Measurements from ENCODE around the gene SERPINA9.
A peak's percentile ranks its signal among the peaks of the same experiment; 100 is the strongest.
"Not testable (repeated sequence)": the region's sequence is repeated elsewhere in the genome, so short reads cannot be mapped to it uniquely, and the experiment has no call there.

Gene SERPINA9

DNA sequence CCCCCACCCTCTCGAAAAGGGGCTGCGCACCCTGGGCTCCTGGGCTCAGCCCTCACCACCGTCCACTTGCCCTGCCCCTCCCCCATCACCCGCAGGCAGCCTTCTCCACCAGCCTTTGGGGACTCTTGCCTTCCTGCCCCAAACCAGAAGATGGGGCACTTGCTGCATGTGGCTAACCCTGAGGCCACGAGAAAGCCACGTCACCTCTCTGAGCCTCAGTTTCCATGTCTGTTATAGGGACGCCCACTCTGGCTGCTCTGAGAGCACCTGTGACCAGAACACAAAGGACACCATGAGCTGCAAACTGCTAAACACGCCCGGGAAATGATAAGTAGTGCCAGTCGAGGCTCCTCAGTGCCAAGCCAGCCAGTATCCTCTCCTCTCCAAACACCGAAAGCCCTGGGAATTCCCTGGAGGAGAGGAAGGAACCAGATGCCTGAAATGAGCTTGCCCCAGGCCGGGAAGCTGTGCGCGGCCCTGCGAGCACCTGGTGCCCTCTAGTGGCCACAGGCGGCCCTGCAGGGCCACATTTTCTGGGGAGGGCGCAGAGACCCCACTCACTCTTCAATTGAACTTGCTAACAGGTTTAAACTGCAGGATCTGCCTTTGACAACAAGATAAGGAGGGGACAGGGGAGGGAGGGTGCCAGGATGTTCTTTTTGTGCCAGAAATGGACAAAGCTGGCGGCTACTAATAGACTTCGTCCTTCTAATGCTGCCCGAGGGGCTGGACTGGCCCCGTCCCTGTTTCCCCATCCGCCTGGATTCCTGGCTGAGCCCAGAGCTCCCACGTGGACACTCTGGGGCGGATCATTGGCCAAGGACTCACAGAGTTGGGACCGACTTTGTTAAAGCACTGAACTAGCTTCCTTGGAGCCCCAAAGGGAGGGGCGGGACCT is 10.2 kb upstream of the SERPINA9 start:
- DNase-seq: peak in 1 of 2 donors; percentile 7

- DNase-seq: no peak
Measured at GRCh38 chr14:94484481-94484880, 8.5 kb upstream of the SERPINA9 start.

DNA sequence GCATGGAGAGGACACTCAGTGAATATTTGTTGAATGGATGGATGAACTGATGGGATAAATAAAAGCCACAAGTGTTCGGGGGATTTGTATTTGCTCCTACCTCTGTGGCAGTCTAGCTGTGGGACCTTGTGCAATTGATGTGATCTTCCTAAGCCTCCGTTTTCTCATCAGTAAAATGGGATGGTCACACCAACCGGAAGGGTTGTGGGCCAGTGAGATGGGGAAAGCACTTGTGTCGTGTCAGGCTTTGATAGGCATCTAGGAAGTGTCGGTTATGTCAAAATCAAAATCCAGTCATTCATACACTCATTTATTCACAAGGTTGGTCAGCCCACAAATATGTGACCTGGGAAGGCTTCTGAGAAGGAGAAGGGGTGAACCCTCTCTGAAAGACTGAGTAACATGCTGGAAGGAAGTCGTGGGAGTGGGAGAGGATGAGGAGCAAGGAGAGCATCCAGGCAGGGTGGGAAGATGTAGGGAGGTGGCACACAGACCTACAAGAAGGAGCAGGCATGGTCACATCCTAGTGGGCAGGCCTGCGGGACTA is 7.8 kb upstream of the SERPINA9 start:
- DNase-seq: no peak

DNA sequence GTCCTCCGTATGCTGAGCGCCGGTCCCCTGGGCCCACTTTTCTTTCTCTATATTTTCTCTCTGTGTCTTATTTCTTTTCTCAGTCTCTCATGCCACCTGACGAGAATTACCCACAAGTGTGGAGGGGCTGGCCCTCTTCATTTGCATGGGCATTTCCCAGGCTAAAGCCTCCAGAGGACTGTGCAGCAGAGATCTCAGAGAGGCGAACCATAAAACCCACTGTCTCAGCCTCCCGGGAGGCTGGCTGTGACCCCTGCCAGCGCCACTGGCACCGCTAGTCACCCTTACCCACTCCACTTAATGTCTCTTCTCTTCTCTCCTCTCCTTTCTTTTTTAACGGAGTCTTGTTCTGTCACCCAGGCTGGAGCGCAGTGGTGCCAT is 7.1 kb upstream of the SERPINA9 start:
- no peak for DNase-seq

DNA sequence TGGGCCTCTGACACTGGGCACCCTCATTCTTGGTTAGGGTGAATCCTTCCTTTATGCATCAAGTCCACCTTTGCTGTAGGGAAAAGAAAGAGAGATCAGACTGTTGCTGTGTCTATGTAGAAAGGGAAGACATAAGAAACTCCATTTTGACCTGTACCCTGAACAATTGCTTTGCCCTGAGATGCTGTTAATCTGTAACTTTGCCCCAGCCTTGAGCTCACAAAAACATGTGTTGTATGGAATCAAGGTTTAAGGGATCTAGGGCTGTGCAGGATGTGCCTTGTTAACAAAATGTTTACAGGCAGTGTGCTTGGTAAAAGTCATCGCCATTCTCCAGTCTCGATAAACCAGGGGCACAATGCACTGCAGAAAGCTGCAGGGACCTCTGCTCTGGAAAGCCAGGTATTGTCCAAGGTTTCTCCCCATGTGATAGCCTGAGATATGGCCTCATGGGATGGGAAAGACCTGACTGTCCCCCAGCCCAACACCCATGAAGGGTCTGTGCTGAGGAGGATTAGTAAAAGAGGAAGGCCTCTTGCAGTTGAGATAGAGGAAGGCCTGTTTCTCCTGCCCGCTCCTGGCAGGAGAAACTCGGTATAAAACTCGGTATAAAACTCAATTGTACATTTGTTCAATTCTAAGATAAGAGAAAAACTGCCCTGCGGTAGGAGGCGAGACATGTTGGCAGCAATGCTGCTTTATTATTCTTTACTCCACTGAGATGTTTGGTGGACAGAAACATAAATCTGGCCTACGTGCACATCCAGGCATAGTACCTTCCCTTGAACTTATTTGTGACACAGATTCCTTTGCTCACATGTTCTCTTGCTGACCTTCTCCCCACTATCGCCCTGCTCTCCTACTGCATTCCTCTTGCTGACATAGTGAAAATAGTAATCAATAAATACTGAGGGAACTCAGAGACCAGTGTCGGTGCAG is 6.4 kb upstream of the SERPINA9 start:
- DNase-seq: not testable (repeated sequence)

- DNase-seq: no peak
Measured at GRCh38 chr14:94481468-94482131, 5.6 kb upstream of the SERPINA9 start.

DNA sequence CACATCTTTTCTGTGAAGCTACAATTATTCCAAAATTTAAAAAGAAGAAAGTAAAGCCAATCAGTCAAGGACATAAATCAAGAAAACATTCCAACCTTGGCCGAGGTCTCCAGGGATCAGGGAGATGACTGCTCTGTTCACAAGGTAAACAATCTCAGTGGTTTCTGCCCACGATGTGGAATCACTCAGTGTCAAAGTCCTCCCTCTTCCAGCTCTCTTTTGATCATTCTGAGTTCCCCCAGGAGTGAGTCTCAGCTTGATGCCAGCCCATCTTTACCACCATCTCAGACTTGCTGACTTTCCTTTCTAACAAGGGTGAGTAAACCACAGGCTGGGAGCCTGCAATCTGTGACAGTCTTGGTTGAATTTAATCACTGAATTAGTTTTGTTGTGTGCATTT is 4.8 kb upstream of the SERPINA9 start:
- DNase-seq: no peak

DNA sequence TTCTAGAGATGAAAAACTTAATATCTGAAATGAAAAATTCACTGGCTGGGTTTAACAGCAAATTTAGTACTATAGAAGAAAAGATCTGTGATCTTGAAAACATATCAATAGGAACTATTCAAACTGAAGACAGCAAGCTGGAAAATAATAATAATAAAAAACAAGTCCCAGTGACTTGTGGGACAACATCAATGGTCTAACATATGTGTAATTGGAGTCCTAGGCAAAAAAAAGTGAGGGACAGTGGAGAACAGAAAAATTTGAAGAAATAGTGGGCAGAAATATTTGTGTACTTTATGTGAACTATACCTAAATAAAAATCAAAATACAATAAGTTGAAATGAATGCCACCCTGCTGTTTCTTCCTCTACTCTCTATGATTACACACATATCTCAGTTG is 2.4 kb upstream of the SERPINA9 start:
- DNase-seq: no peak

GRCh38 chr14:94474581-94475031 is 1.4 kb downstream of the SERPINA9 start:
- DNase-seq: no peak

DNA sequence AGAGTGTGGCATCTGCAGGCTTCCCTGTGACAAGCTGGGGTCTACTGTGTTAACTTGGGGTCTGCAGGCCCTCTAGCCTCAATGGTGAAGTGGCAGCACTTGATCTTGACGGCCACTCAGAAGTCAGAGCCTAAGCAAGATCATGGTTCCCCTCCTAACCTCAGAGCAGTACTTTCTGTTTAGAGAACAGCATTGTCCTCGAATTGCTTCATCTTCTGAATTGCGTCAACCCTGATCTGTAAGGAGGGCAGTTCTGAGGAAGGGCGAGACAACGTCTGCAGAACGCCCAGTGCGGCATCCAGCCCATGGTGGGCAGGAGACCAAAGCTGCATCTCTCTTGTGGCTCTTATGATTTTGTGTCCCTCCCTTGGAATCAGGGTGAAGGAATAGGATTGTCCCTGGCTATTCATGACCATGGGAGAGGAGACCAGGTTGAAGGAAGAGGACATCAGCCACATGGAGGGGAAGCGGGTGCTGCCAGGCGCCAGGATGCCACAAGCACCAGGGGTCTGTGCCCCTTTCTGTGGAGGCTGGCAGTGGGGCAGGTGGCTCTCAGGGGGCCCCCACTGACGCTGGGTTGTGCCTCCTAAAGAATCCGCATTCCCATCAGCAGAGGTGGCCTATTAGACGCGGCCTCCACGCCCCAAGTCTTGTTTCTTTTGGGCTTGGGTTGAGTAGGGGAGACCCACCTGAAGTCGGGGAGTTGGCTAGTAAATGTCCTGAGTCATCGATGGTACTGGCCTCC is 2.2 kb downstream of the SERPINA9 start:
- no peak for DNase-seq

GRCh38 chr14:94472842-94473241 is 3.2 kb downstream of the SERPINA9 start:
- no peak for DNase-seq

- no peak for DNase-seq
Measured at GRCh38 chr14:94471045-94471444, 5.0 kb downstream of the SERPINA9 start.

DNA sequence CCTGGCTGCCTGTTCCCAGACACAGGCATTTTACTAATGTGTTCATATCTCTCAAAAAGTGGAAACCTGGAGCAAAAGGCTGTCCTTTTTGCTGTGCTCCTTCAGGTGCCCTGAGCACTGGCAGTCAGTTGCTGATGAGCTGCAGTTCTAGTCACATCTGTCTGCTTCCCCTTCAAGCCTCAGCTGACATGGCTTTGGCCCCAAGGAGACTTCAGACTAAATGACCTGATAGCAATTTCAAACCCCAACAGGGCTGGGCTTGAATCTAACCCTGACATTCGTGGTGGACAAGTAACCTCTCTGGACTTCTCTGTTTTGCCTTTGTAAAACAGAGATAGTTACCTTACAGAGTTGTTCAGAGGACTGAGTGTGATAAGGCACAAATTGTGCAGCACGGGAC is 5.7 kb downstream of the SERPINA9 start:
- DNase-seq: no peak

GRCh38 chr14:94469261-94469660 is 6.7 kb downstream of the SERPINA9 start:
- no peak for DNase-seq

- no peak for DNase-seq
Measured at GRCh38 chr14:94467728-94468520, 8.1 kb downstream of the SERPINA9 start.

DNA sequence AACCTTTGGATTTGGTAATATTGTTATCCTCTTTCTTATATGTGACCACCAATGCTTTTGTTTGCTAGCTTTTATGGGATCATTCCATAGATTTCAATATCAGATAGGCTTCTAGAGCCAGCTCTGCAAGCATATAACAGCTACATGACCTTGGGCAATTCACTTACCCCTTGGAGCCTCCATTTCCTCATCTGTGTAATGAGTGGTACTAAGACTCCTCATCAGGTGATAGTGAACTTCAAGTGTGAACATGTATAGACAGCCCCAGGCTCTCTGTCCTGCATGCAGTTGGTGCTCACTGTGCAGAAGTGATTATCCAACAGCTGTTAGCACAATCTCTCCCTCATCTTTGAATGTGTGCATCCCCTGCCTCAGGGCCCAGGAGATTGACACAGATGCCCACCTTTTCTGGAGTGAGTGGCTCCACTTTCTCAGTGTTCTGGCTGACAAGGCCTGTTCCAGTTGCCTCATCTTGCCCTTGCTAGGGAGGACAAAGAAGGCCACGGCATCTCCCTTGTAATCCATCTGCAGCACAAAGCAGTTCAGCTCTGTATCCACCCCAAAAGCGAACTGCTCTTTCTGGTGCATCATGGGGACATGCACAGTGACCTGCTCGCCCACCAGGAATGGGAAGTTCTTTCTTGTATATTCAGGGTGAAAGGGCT is 9.2 kb downstream of the SERPINA9 start:
- no peak for DNase-seq

DNA sequence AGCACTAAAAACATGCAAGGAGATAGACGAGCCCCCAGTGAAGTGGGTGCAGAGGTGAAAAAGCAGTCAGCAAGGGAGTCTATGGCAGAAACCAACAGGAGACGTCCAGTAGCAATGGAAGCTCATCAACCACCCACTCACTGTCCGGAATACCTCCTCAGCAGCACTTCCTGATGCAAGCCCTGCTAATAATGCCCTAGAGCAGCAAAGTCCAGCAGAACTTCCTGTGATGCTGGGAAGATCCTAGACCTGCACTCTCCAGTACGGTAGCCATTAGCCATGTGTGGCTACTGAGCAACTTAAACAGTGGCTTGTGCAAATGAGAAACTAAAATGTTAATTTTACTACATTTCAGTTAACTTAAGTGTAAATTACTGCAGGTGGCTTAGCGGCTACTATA is 11.0 kb downstream of the SERPINA9 start:
- no peak for DNase-seq

GRCh38 chr14:94464290-94464689 is 11.7 kb downstream of the SERPINA9 start:
- no peak for DNase-seq

DNA sequence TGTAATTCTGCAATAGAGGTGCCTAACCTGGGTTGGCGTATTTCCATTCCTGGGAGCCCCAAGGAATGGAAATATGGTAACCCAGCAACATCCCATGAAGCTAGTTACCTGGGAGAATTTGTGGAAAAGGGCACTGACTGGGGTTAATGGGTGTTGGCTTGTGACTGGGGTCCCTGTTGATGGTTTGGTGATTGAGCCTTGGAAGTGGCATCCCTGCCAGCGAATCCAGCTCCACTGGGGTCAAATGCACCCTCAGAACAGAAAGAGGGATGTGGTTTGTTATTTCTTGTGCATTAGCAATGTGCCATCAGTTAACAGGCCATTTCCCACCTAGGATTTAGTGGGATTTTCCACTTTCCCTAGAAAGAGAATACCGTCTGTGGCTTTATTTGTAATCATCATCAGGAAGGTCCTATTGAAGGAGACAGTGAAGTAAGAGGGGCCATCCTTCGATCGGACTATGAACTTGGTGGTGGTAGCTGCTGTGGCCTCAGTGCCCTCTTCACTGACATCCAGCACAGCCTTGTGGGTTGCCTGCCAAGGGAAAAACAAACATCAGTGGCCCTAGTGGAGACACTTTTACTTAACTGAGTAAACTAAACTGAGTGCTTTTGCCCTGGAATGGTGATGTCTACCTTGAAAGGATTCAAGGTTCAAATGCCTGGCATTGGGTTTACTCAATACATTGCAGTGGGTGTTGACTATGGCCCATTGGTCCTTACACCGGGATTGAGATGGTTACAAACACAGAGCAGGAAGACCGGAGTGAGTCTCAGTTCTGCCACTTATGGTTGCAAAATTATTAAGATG is 13.0 kb downstream of the SERPINA9 start:
- no peak for DNase-seq

DNA sequence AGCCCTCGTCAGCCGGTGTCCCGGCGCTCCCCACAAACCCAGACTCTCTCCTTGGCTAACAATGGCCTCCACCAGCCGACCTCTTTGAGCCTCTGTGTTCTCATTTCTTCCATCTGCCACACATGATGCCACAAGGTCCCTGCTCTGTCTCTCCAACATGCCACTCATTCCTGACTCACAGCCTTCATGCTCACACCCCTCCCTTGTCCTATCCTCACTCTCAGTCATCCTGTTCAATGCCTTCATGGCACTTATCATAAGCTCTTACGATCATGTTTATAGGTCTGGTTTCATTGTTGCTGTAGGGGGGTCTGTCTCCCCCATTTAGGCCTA is 13.8 kb downstream of the SERPINA9 start:
- DNase-seq: no peak
